ENCODE data around the gene PACRG. TPM values are rescaled to one million over a fixed set of nuclear protein-coding genes. Genes with fewer than 3 reads are reported as not detected.

PACRG gene
- total RNA-seq, 1 experiment from 2014 or later = not detected

GRCh38 chr6:162970246-162970645, 242.5 kb downstream of the PACRG start:
- Histone ChIP-seq H3K9me3 (no peaks in the 10 kb centered on the region), H3K4me1 (no peaks in the 10 kb centered on the region), H3K4me3 (ENCODE audit: low read depth, low read length) (no peak overlapping the region), H3K27me3 (replicated peaks; ENCODE audit: control insufficient read depth, insufficient read depth, low read length) (no peaks in the 10 kb centered on the region; the same call in 1 of the 2 replicates), H3K36me3 (ENCODE audit: control insufficient read depth, insufficient read depth, low read length) (no peaks in the 10 kb centered on the region)
- CTCF ChIA-PET = no interaction called here
- Mint-ChIP-seq H3K4me3 (ENCODE audit: unreplicated experiment) (no peak overlapping the region), H3K4me1 (ENCODE audit: low read depth, unreplicated experiment) (no peaks in the 10 kb centered on the region), H3K27me3 (ENCODE audit: insufficient read depth, unreplicated experiment) (peaks cover 8% of the 10 kb centered on the region), H3K27ac (ENCODE audit: unreplicated experiment) (no peak overlapping the region), H3K9me3 (ENCODE audit: unreplicated experiment) (no peaks in the 10 kb centered on the region), H3K36me3 (ENCODE audit: insufficient read depth, unreplicated experiment) (no peaks in the 10 kb centered on the region)
- no TSS peak for BruUV-seq (replicated peaks)
- POLR2A ChIA-PET = no interaction called here
- TF ChIP-seq, protein P1, sequence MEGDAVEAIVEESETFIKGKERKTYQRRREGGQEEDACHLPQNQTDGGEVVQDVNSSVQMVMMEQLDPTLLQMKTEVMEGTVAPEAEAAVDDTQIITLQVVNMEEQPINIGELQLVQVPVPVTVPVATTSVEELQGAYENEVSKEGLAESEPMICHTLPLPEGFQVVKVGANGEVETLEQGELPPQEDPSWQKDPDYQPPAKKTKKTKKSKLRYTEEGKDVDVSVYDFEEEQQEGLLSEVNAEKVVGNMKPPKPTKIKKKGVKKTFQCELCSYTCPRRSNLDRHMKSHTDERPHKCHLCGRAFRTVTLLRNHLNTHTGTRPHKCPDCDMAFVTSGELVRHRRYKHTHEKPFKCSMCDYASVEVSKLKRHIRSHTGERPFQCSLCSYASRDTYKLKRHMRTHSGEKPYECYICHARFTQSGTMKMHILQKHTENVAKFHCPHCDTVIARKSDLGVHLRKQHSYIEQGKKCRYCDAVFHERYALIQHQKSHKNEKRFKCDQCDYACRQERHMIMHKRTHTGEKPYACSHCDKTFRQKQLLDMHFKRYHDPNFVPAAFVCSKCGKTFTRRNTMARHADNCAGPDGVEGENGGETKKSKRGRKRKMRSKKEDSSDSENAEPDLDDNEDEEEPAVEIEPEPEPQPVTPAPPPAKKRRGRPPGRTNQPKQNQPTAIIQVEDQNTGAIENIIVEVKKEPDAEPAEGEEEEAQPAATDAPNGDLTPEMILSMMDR (IDR thresholded peaks at IDR 0.05; ENCODE audit: insufficient read depth in 1 of 2, low read depth in 1 of 2, low read length in 1 of 2, severe bottlenecking in 1 of 2, unreplicated experiment in 1 of 2) = no peak
- intact Hi-C loops (cut with micrococcal nuclease; ENCODE audit: unreplicated experiment) = no loop called here
- DNase-seq = no peak

DNA sequence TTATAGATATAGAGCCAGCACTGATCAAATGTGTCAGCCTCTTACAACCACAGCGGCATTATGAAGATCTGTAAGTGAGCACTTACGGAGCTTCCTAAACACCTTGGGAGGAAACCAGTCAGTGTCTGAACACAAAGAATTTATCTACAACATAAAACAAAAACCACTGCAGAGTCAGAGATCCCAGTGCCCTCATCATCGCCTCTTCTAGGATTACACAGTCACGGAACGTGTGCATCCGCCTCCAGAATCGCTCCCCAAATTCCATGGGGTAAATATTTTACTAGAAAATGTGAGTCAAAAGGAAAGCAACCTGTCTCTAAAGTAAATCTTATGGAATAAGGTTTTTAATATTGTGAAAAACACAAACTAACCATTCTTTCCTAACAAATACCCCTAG, 243.6 kb downstream of the PACRG start:
- Mint-ChIP-seq H3K27ac (ENCODE audit: unreplicated experiment) (no peak overlapping the region), H3K9me3 (ENCODE audit: unreplicated experiment) (no peaks in the 10 kb centered on the region), H3K36me3 (ENCODE audit: insufficient read depth, unreplicated experiment) (no peaks in the 10 kb centered on the region), H3K27me3 (ENCODE audit: insufficient read depth, unreplicated experiment) (peaks cover 13% of the 10 kb centered on the region), H3K4me1 (ENCODE audit: low read depth, unreplicated experiment) (no peaks in the 10 kb centered on the region), H3K4me3 (ENCODE audit: unreplicated experiment) (no peak overlapping the region)
- BruUV-seq (replicated peaks) = no TSS peak
- Histone ChIP-seq H3K4me3 (ENCODE audit: low read depth, low read length) (no peak overlapping the region), H3K9me3 (no peaks in the 10 kb centered on the region), H3K4me1 (no peaks in the 10 kb centered on the region), H3K36me3 (ENCODE audit: control insufficient read depth, insufficient read depth, low read length) (no peaks in the 10 kb centered on the region), H3K27me3 (replicated peaks; ENCODE audit: control insufficient read depth, insufficient read depth, low read length) (no peaks in the 10 kb centered on the region; the same call in 1 of the 2 replicates)
- intact Hi-C loops (cut with micrococcal nuclease; ENCODE audit: unreplicated experiment) = no loop called here
- CTCF ChIA-PET = no interaction called here
- DNase-seq = no peak
- TF ChIP-seq, protein P1 (IDR thresholded peaks at IDR 0.05; ENCODE audit: insufficient read depth in 1 of 2, low read depth in 1 of 2, low read length in 1 of 2, severe bottlenecking in 1 of 2, unreplicated experiment in 1 of 2) = no peak
- POLR2A ChIA-PET = no interaction called here

GRCh38 chr6:162973151-162973872, 245.5 kb downstream of the PACRG start:
- H3K36me3 Mint-ChIP-seq (ENCODE audit: insufficient read depth, unreplicated experiment) = no peaks in the 10 kb centered on the region
- H3K4me3 Mint-ChIP-seq (ENCODE audit: unreplicated experiment) = no peak overlapping the region
- no TSS peak for BruUV-seq (replicated peaks)
- TF ChIP-seq, protein P1 (IDR thresholded peaks at IDR 0.05; ENCODE audit: insufficient read depth in 1 of 2, low read depth in 1 of 2, low read length in 1 of 2, severe bottlenecking in 1 of 2, unreplicated experiment in 1 of 2) = no peak
- intact Hi-C loops (cut with micrococcal nuclease; ENCODE audit: unreplicated experiment) = no loop called here
- DNase-seq = no peak
- no peaks in the 10 kb centered on the region for H3K9me3 Mint-ChIP-seq (ENCODE audit: unreplicated experiment)
- H3K4me1 Mint-ChIP-seq (ENCODE audit: low read depth, unreplicated experiment) = no peaks in the 10 kb centered on the region
- Histone ChIP-seq H3K9me3 (no peaks in the 10 kb centered on the region), H3K4me3 (ENCODE audit: low read depth, low read length) (no peak overlapping the region), H3K27me3 (replicated peaks; ENCODE audit: control insufficient read depth, insufficient read depth, low read length) (no peaks in the 10 kb centered on the region; the same call in 1 of the 2 replicates), H3K4me1 (no peaks in the 10 kb centered on the region), H3K36me3 (ENCODE audit: control insufficient read depth, insufficient read depth, low read length) (no peaks in the 10 kb centered on the region)
- POLR2A ChIA-PET = no interaction called here
- H3K27ac Mint-ChIP-seq (ENCODE audit: unreplicated experiment) = no peak overlapping the region
- peaks cover 13% of the 10 kb centered on the region for H3K27me3 Mint-ChIP-seq (ENCODE audit: insufficient read depth, unreplicated experiment)
- CTCF ChIA-PET = no interaction called here

All from Caco-2 (cell line).